HEK293 (cell line): ENCODE results near the gene TMEM128.

ENCODE experiments used
- CTCF ChIA-PET: fragments of 350-600 bp; formaldehyde crosslinking; extraction: SDS; loops from one replicate; lab custom pipeline; 2021; ENCODE audit warnings: antibody characterized with exemption; lab: Yijun Ruan, JAX
- POLR2A ChIA-PET: fragments of 300-600 bp; formaldehyde crosslinking; extraction: SDS; loops from one replicate; lab custom pipeline; 2020; ENCODE audit warnings: antibody characterized with exemption, inconsistent platforms; lab: Yijun Ruan, JAX
- H3K27ac ChIP-seq: fragments of 200-500 bp; sonication (Bioruptor generic); 2 replicates; pipeline ENCODE4 v1.5.1; 2014; ENCODE audit warnings: low read depth, low read length, control low read depth, inconsistent platforms; ENCODE audit errors: extremely low read depth
- H3K36me3 ChIP-seq, 2 experiments: fragments of 200-500 bp in 1 of 2; sonication (Bioruptor generic) in 1 of 2; 1 replicate in 1 of 2; 2 replicates in 1 of 2; pipeline ENCODE4 v1.5.1; 2014 to 2017; ENCODE audit warnings: inconsistent platforms in 2 of 2, low read length in 2 of 2; ENCODE audit not compliant: control insufficient read depth in 2 of 2, insufficient read depth in 1 of 2
- H3K4me1 ChIP-seq: fragments of 200-500 bp; sonication (Bioruptor generic); 2 replicates; pipeline ENCODE4 v1.5.1; 2014; ENCODE audit warnings: mild to moderate bottlenecking, low read length, inconsistent platforms; ENCODE audit not compliant: control insufficient read depth, insufficient read depth
- H3K4me3 ChIP-seq: 2 replicates; pipeline ENCODE4 v1.5.1; 2011; ENCODE audit warnings: low read depth, mild to moderate bottlenecking, control low read depth, low read length, moderate library complexity
- H3K9me3 ChIP-seq: fragments of 200-500 bp; sonication (Bioruptor generic); 2 replicates; pipeline ENCODE4 v1.5.1; 2014; ENCODE audit warnings: low read depth, low read length, inconsistent platforms; ENCODE audit not compliant: control insufficient read depth, insufficient read depth
- AEBP2 ChIP-seq: fragments of 450-650 bp; formaldehyde crosslinking; IDR thresholded peaks from 2 replicates; pipeline ENCODE4 v1.5.1; 2016; ENCODE audit warnings: missing biosample characterization, missing genetic modification characterization, borderline replicate concordance
- FEZF1 ChIP-seq: fragments of 450-650 bp; formaldehyde crosslinking; IDR thresholded peaks from 2 replicates; pipeline ENCODE4 v1.5.1; 2016; ENCODE audit warnings: missing biosample characterization, missing genetic modification characterization
- GFI1B ChIP-seq: fragments of 450-650 bp; formaldehyde crosslinking; IDR thresholded peaks from 2 replicates; pipeline ENCODE4 v1.5.1; 2016; ENCODE audit warnings: missing biosample characterization, missing genetic modification characterization
- PATZ1 ChIP-seq: fragments of 450-650 bp; formaldehyde crosslinking; IDR thresholded peaks from 2 replicates; pipeline ENCODE4 v1.5.1; 2016; ENCODE audit warnings: missing biosample characterization, missing genetic modification characterization
- PRDM1 ChIP-seq: fragments of 450-650 bp; formaldehyde crosslinking; IDR thresholded peaks from 2 replicates; pipeline ENCODE4; 2016; ENCODE audit warnings: missing biosample characterization, missing genetic modification characterization
- PRDM6 ChIP-seq: fragments of 450-650 bp; formaldehyde crosslinking; IDR thresholded peaks from 2 replicates; pipeline ENCODE4 v1.5.1; 2017; ENCODE audit warnings: missing biosample characterization, missing genetic modification characterization
- SP2 ChIP-seq: fragments of 450-650 bp; formaldehyde crosslinking; IDR thresholded peaks from 2 replicates; pipeline ENCODE4 v1.5.1; 2016; ENCODE audit warnings: missing biosample characterization, missing genetic modification characterization
- YY2 ChIP-seq: fragments of 450-650 bp; formaldehyde crosslinking; IDR thresholded peaks from 2 replicates; pipeline ENCODE4 v1.5.1; 2016; ENCODE audit warnings: missing biosample characterization, missing genetic modification characterization
- ZBTB20 ChIP-seq: fragments of 450-650 bp; formaldehyde crosslinking; IDR thresholded peaks from 2 replicates; pipeline ENCODE4 v1.5.1; 2016; ENCODE audit warnings: missing biosample characterization, missing genetic modification characterization
- ZEB2 ChIP-seq: fragments of 450-650 bp; formaldehyde crosslinking; IDR thresholded peaks from 2 replicates; pipeline ENCODE4 v1.5.1; 2016; ENCODE audit warnings: missing biosample characterization, missing genetic modification characterization
- ZFP69B ChIP-seq: fragments of 450-650 bp; formaldehyde crosslinking; IDR thresholded peaks from 2 replicates; pipeline ENCODE4 v1.5.1; 2016; ENCODE audit warnings: missing biosample characterization, missing genetic modification characterization
- ZNF16 ChIP-seq: fragments of 450-650 bp; formaldehyde crosslinking; IDR thresholded peaks from 2 replicates; pipeline ENCODE4 v1.5.1; 2016; ENCODE audit warnings: low read depth, missing biosample characterization, missing genetic modification characterization
- ZNF416 ChIP-seq: fragments of 450-650 bp; formaldehyde crosslinking; IDR thresholded peaks from 2 replicates; pipeline ENCODE4 v1.5.1; 2016; ENCODE audit warnings: missing biosample characterization, missing genetic modification characterization
- ZNF433 ChIP-seq: fragments of 450-650 bp; formaldehyde crosslinking; IDR thresholded peaks from 2 replicates; pipeline ENCODE4 v1.5.1; 2016; ENCODE audit warnings: missing biosample characterization, missing genetic modification characterization, low read depth
- ZNF449 ChIP-seq: fragments of 450-650 bp; formaldehyde crosslinking; IDR thresholded peaks from 2 replicates; pipeline ENCODE4 v1.5.1; 2017; ENCODE audit warnings: missing biosample characterization, mild to moderate bottlenecking, missing genetic modification characterization, moderate library complexity
- ZNF521 ChIP-seq: fragments of 450-650 bp; formaldehyde crosslinking; IDR thresholded peaks from 2 replicates; pipeline ENCODE4 v1.5.1; 2017; ENCODE audit warnings: missing biosample characterization, mild to moderate bottlenecking, missing genetic modification characterization
- ZNF530 ChIP-seq: fragments of 450-650 bp; formaldehyde crosslinking; IDR thresholded peaks from 2 replicates; pipeline ENCODE4 v1.5.1; 2016; ENCODE audit warnings: low read depth, missing biosample characterization, missing genetic modification characterization
- ZNF544 ChIP-seq: fragments of 450-650 bp; formaldehyde crosslinking; IDR thresholded peaks from 2 replicates; pipeline ENCODE4 v1.5.0; 2017; ENCODE audit warnings: missing biosample characterization, missing genetic modification characterization
- ZNF549 ChIP-seq: fragments of 450-650 bp; IDR thresholded peaks from 2 replicates; pipeline ENCODE4 v1.5.1; 2018; ENCODE audit warnings: missing biosample characterization, missing genetic modification characterization, mild to moderate bottlenecking, inconsistent platforms, moderate library complexity
- ZNF596 ChIP-seq: fragments of 450-650 bp; IDR thresholded peaks from 2 replicates; pipeline ENCODE4 v1.5.0; 2018; ENCODE audit warnings: missing biosample characterization, mild to moderate bottlenecking, missing genetic modification characterization, moderate library complexity
- ZNF639 ChIP-seq: fragments of 450-650 bp; formaldehyde crosslinking; IDR thresholded peaks from 2 replicates; pipeline ENCODE4 v1.5.1; 2016; ENCODE audit warnings: missing biosample characterization, missing genetic modification characterization
- ZNF645 ChIP-seq: fragments of 450-650 bp; formaldehyde crosslinking; IDR thresholded peaks from 2 replicates; pipeline ENCODE4; 2016; ENCODE audit warnings: missing biosample characterization, missing genetic modification characterization
- ZNF843 ChIP-seq: fragments of 450-650 bp; formaldehyde crosslinking; IDR thresholded peaks from 2 replicates; pipeline ENCODE4 v1.5.1; 2016; ENCODE audit warnings: missing biosample characterization, missing genetic modification characterization

The TMEM128 gene

GRCh38 chr4:4256799-4257198 lies 8.8 kb upstream of the TMEM128 start:
- H3K4me3 ChIP-seq, result no peak overlapping the region
- H3K36me3 ChIP-seq, result no peaks in the 10 kb centered on the region
- POLR2A ChIA-PET, result no interaction called here
- TF ChIP-seq ZNF433 (tag by site-specific recombination), result no peak
- no peak for TF ChIP-seq ZNF645 (tag by site-specific recombination)
- no peak for TF ChIP-seq SP2 (tag by site-specific recombination)
- TF ChIP-seq ZBTB20, result no peak
- no peak overlapping the region for H3K27ac ChIP-seq
- H3K4me1 ChIP-seq, result no peaks in the 10 kb centered on the region
- CTCF ChIA-PET, result interaction anchor here (2.1 kb wide), 1 partner anchor 173 kb away, joined by 5 read pairs; no protein-coding TSS in a partner anchor
- no peaks in the 10 kb centered on the region for H3K9me3 ChIP-seq

GRCh38 chr4:4254666-4255065 lies 6.6 kb upstream of the TMEM128 start:
- ChIA-PET POLR2A (no interaction called here), CTCF (interaction anchor here (1.4 to 2.1 kb wide), 2 partner anchors 81 to 175 kb away, joined by 5 read pairs; no protein-coding TSS in a partner anchor)
- no peak overlapping the region for H3K4me3 ChIP-seq
- no peaks in the 10 kb centered on the region for H3K36me3 ChIP-seq
- TF ChIP-seq ZNF549 (tag by site-specific recombination) (no peak), ZNF449 (tag by site-specific recombination) (no peak), PATZ1 (tag by site-specific recombination) (no peak), ZEB2 (tag by site-specific recombination) (no peak), PRDM6 (tag by site-specific recombination) (no peak), ZNF530 (tag by site-specific recombination) (no peak), ZNF843 (no peak), GFI1B (tag by site-specific recombination) (no peak), FEZF1 (tag by site-specific recombination) (no peak), ZNF416 (tag by site-specific recombination) (no peak), ZFP69B (tag by site-specific recombination) (no peak)
- H3K4me1 ChIP-seq, result no peaks in the 10 kb centered on the region
- no peak overlapping the region for H3K27ac ChIP-seq
- no peaks in the 10 kb centered on the region for H3K9me3 ChIP-seq

GRCh38 chr4:4254199-4254598 lies 6.2 kb upstream of the TMEM128 start:
- ChIA-PET CTCF (interaction anchor here (1.4 kb wide), 1 partner anchor 82 kb away, joined by 5 read pairs; no protein-coding TSS in a partner anchor), POLR2A (no interaction called here)
- Histone ChIP-seq H3K36me3 (no peaks in the 10 kb centered on the region), H3K4me3 (no peak overlapping the region), H3K4me1 (no peaks in the 10 kb centered on the region), H3K9me3 (no peaks in the 10 kb centered on the region), H3K27ac (no peak overlapping the region)
- TF ChIP-seq FEZF1 (tag by site-specific recombination), result no peak
- TF ChIP-seq ZNF544 (tag by site-specific recombination), result no peak
- TF ChIP-seq YY2 (tag by site-specific recombination), result no peak
- no peak for TF ChIP-seq AEBP2
- TF ChIP-seq ZNF596 (tag by site-specific recombination), result no peak
- no peak for TF ChIP-seq ZNF16
- TF ChIP-seq PRDM1 (tag by site-specific recombination), result no peak
- no peak for TF ChIP-seq ZNF521 (tag by site-specific recombination)
- TF ChIP-seq ZNF639, result no peak
